Suprapubic skin (tissue), 4 donors: ENCODE data around the gene HS6ST1. TPM values are rescaled to one million over a fixed set of nuclear protein-coding genes. Genes with fewer than 3 reads are reported as not detected.
A peak's percentile ranks its signal among the peaks of the same experiment; 100 is the strongest.

Source experiments
- DNase-seq, 2 donors: peaks; one replicate each; pipeline ENCODE4 v3.0.0-alpha.2; 2019; ENCODE audit warnings: low spot score in 2 of 2
- H3K27ac ChIP-seq: fragments of 200-600 bp; sonication (generic); one replicate; pipeline ENCODE4 v1.5.1; 2019
- H3K27me3 ChIP-seq: fragments of 200-600 bp; sonication (generic); one replicate; pipeline ENCODE4 v1.5.1; 2019
- H3K36me3 ChIP-seq: fragments of 200-600 bp; sonication (generic); one replicate; pipeline ENCODE4 v1.5.1; 2019
- H3K4me1 ChIP-seq: fragments of 200-600 bp; sonication (generic); one replicate; pipeline ENCODE4 v1.5.1; 2019
- H3K4me3 ChIP-seq: fragments of 200-600 bp; sonication (generic); one replicate; pipeline ENCODE4 v1.5.1; 2019; ENCODE audit warnings: mild to moderate bottlenecking
- H3K9me3 ChIP-seq: fragments of 200-600 bp; sonication (generic); one replicate; pipeline ENCODE4 v1.5.1; 2019
- EP300 ChIP-seq: sonication (generic); formaldehyde crosslinking; IDR thresholded peaks from one replicate; pipeline ENCODE4 v1.6.1; 2017; ENCODE audit warnings: antibody characterized with exemption
- POLR2A ChIP-seq, 2 donors: fragments of 450-650 bp; IDR thresholded peaks; one replicate each; pipeline ENCODE4 v1.6.1; 2017; ENCODE audit warnings: antibody characterized with exemption in 2 of 2, mild to moderate bottlenecking in 2 of 2, moderate library complexity in 2 of 2
- POLR2AphosphoS5 ChIP-seq, 3 donors: sonication (generic); formaldehyde crosslinking; IDR thresholded peaks; one replicate each; pipeline ENCODE4 v1.6.1; 2017; ENCODE audit warnings: antibody characterized with exemption in 3 of 3
- WGBS: methylation state at CpG from one replicate; pipeline ENCODE4 v1.1.5; 2018; 5-methylcytosine and 5-hydroxymethylcytosine counted together
- total RNA-seq, 4 donors: library from RNA; depleted of rRNA; stranded (reverse); fragments of >200 nt; gene quantifications; one replicate each; pipeline ENCODE4 v1.1.0, GENCODE V29; 2016
- TF ChIP-seq, protein P1 (sequence below), 2 donors: fragments of 200-600 bp in 1 of 2; fragments of 450-650 bp in 1 of 2; sonication (generic) in 1 of 2; IDR thresholded peaks; one replicate each; pipeline ENCODE4 v1.5.1; 2016 to 2019; ENCODE audit warnings: antibody characterized with exemption in 2 of 2, mild to moderate bottlenecking in 1 of 2, moderate library complexity in 1 of 2

HS6ST1 gene
- total RNA-seq, 4 donors from 2014 or later, result 55.7 to 75.0 (median 67.3) TPM

DNA sequence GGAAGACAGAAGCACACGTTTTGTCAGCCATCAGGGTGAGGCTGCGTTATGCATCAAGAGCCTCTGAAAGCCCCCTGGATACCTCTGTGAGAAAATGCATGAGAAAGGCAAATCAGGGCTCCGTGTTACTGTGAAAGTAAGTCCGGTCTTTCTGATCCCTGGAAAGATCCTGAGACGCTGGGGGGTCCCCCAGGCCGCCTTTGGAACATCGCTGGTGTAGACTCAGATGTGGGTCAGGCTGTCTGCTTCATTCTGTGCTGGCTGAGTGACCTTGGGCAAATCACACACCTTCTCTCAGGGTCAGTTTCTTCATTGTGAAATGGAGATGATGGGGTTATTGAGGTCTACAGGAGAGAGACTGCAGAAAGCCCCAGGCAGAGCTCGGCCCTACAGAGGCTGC is 42.0 kb upstream of the HS6ST1 start:
- TF ChIP-seq EP300 (no peak), POLR2AphosphoS5 (IDR thresholded peaks at IDR 0.05) (no peak), POLR2A (IDR thresholded peaks at IDR 0.05) (no peak)
- TF ChIP-seq, protein P1, sequence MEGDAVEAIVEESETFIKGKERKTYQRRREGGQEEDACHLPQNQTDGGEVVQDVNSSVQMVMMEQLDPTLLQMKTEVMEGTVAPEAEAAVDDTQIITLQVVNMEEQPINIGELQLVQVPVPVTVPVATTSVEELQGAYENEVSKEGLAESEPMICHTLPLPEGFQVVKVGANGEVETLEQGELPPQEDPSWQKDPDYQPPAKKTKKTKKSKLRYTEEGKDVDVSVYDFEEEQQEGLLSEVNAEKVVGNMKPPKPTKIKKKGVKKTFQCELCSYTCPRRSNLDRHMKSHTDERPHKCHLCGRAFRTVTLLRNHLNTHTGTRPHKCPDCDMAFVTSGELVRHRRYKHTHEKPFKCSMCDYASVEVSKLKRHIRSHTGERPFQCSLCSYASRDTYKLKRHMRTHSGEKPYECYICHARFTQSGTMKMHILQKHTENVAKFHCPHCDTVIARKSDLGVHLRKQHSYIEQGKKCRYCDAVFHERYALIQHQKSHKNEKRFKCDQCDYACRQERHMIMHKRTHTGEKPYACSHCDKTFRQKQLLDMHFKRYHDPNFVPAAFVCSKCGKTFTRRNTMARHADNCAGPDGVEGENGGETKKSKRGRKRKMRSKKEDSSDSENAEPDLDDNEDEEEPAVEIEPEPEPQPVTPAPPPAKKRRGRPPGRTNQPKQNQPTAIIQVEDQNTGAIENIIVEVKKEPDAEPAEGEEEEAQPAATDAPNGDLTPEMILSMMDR (IDR thresholded peaks at IDR 0.05), result no peak
- peaks cover 5% of the 10 kb centered on the region for H3K4me1 ChIP-seq
- no peaks in the 10 kb centered on the region for H3K9me3 ChIP-seq
- 95% methylated on average over 7 of the region's 8 CpGs for WGBS
- H3K27me3 ChIP-seq, result no peaks in the 10 kb centered on the region
- DNase-seq, result no peak
- H3K36me3 ChIP-seq, result no peaks in the 10 kb centered on the region
- no peak overlapping the region for H3K27ac ChIP-seq
- no peak overlapping the region for H3K4me3 ChIP-seq

DNA sequence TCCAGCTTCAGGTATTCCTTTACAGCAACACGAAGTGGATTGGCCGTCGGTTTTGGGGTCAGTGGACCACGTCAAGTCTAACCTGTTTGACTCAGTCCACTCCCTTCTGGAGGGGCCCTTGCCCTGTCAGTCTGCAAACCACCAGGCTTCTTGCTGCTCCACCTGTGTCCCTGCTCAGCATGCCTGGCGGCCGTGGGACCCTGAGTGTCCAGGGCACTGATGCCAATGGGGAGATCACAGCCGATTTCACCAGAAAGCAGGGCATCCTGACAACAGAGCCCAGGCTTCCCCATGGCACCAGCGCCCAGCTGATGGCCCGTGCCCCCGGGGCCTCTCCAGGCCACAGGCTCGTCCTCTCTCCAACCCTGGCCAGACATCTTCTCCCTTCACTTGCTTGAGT is 41.2 kb upstream of the HS6ST1 start:
- TF ChIP-seq POLR2AphosphoS5 (IDR thresholded peaks at IDR 0.05), result no peak
- TF ChIP-seq EP300, result no peak
- TF ChIP-seq, protein P1 (IDR thresholded peaks at IDR 0.05), result no peak
- TF ChIP-seq POLR2A (IDR thresholded peaks at IDR 0.05), result no peak
- Histone ChIP-seq H3K4me3 (no peak overlapping the region), H3K27me3 (no peaks in the 10 kb centered on the region), H3K27ac (no peak overlapping the region), H3K36me3 (no peaks in the 10 kb centered on the region), H3K9me3 (no peaks in the 10 kb centered on the region), H3K4me1 (peaks cover 5% of the 10 kb centered on the region)
- WGBS, result 76% methylated on average over 5 of the region's 11 CpGs
- peak in 1 of 2 donors; percentile 53 for DNase-seq

DNA sequence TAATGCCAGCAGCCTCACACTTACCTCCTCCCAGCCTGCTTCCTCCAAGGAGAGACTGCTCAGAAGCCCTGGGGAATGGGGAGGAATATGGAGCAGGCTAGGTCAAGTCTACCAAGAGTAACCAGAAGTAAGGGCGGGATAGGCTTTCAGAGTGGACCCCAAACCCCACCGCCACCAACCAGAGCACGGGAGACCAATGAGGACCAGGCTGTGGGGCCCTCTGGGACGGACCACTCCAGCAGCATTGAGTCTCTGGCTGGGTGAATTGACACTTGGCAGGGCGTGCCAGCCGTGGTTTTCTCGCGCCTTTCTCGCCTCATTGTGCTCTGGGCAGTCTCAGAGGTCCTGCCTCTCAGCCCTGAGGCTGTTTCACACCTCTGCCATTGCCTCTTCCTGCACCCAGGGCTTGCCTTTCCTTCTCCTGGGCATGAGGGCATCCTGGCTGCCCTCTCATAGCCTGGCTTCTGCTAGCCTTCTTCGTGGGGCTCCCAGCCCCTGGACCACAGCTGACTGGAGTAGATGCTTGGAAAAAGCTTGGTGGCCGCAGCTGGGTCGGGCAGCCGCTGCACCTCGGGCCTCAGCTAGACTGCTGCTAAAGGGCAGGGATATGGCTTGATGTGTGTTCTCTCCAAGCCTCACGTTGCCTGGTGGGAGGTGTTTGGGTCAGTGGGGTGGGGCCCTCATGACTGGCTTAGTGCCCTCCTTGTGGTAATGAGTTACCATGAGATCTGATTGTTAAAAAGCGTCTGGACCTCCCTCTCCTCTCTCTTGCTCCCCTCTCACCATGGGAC is 40.5 kb upstream of the HS6ST1 start:
- 90% methylated on average over 12 of the region's 16 CpGs for WGBS
- TF ChIP-seq, protein P1 (IDR thresholded peaks at IDR 0.05), result no peak
- no peak for TF ChIP-seq POLR2AphosphoS5 (IDR thresholded peaks at IDR 0.05)
- TF ChIP-seq EP300, result no peak
- no peak for TF ChIP-seq POLR2A (IDR thresholded peaks at IDR 0.05)
- Histone ChIP-seq H3K4me1 (peaks cover 5% of the 10 kb centered on the region), H3K9me3 (no peaks in the 10 kb centered on the region), H3K27me3 (no peaks in the 10 kb centered on the region), H3K27ac (no peak overlapping the region), H3K4me3 (no peak overlapping the region), H3K36me3 (no peaks in the 10 kb centered on the region)
- no peak for DNase-seq

DNA sequence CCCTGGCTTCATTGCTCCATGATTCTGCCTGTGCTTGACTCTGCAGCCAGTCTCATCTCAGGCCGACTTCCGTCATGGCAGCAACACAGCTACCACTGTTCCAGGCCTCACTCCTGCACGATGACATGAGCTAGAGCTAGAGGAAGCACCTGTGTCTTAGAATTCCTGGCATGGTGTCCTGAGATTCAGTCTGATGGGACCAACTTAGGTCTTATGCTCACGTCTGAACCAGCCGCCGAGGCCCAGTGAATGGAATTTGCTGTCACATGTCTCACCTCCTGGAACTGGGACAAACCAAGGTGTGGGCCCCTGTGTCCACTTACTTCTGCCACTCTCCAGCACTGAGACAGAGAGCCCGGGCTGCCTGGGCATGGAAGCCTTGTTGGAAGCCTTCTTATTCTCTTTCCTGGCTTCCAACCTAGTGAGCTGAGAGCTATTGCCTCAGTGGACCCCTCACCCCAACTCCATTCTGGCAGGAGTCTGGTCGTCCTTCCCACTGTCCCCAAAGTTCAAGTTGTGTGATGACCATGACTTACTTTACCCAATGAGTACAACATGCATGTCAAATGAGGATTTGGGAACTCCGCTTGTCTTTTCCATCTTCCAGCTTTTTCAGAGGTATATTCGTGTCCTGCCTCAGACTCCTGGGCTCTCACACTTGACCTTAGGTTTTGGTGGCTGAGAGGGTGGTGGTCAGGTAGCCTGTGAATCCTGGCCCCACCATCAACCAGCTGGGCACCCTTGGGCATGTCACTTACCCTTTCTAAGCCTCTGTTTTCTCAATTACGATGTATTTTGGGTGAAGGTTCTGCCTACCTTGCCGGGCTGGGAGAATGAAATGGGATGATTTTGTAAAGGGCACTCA is 39.1 kb upstream of the HS6ST1 start:
- no peaks in the 10 kb centered on the region for H3K9me3 ChIP-seq
- peaks cover 4% of the 10 kb centered on the region for H3K4me1 ChIP-seq
- H3K4me3 ChIP-seq, result no peak overlapping the region
- no peak for DNase-seq
- H3K27me3 ChIP-seq, result no peaks in the 10 kb centered on the region
- no peaks in the 10 kb centered on the region for H3K36me3 ChIP-seq
- WGBS, result 94% methylated on average over 12 of the region's 12 CpGs
- TF ChIP-seq, protein P1 (IDR thresholded peaks at IDR 0.05), result no peak
- TF ChIP-seq EP300, result no peak
- H3K27ac ChIP-seq, result no peak overlapping the region

- Histone ChIP-seq H3K27ac (no peak overlapping the region), H3K4me3 (no peak overlapping the region), H3K4me1 (no peaks in the 10 kb centered on the region), H3K9me3 (no peaks in the 10 kb centered on the region), H3K27me3 (no peaks in the 10 kb centered on the region), H3K36me3 (no peaks in the 10 kb centered on the region)
- TF ChIP-seq POLR2AphosphoS5 (IDR thresholded peaks at IDR 0.05), result no peak
- TF ChIP-seq, protein P1 (IDR thresholded peaks at IDR 0.05), result no peak
- TF ChIP-seq POLR2A (IDR thresholded peaks at IDR 0.05), result no peak
- no peak for TF ChIP-seq EP300
- 98% methylated on average over 2 of the region's 2 CpGs for WGBS
- DNase-seq, result no peak
Measured at GRCh38 chr2:128356127-128356526, 37.5 kb upstream of the HS6ST1 start.
